ENCODE measurements around the gene PIK3CD.

DNA sequence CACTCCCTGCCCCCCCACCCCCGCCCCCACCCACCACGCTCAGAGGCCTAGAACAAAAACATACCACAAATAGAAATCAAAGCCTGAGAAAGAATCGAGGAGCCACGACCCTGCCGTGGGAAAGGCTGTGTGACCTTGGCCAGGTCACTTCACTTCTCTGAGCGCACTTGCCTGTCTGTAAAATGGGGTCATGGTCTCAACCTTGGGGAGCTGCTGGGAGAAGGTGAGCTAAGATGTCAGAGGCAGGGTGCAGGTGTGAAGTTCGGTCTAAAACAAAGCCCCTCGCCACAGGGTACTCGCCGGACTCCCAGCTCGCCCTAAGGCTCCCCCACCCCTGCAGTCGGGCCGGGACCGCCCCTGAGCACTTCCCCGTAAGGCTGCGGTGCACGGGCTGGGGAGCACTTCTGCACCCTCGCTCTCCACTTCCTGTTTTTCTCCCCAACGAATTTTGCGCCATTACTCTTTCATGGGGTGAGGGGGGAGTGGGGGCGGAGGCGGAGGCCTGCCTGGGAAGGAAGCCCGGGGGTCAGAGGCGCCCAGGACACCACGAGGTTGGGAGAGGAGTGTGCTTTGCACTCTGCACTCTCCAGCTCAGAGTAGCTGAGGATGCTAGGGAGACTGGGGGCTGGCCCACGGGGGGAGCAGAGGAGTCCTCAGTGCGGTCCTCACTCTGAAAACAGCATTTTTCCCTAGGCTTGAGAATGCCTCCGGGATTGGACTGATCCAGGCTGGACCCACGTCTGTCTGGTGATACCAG lies 21.9 kb upstream of the PIK3CD start:
- TF ChIP-seq ELF4 (CRISPR knock-in tag; IDR thresholded peaks at IDR 0.05; ENCODE audit: low read depth): no peak
- TF ChIP-seq, protein P1, sequence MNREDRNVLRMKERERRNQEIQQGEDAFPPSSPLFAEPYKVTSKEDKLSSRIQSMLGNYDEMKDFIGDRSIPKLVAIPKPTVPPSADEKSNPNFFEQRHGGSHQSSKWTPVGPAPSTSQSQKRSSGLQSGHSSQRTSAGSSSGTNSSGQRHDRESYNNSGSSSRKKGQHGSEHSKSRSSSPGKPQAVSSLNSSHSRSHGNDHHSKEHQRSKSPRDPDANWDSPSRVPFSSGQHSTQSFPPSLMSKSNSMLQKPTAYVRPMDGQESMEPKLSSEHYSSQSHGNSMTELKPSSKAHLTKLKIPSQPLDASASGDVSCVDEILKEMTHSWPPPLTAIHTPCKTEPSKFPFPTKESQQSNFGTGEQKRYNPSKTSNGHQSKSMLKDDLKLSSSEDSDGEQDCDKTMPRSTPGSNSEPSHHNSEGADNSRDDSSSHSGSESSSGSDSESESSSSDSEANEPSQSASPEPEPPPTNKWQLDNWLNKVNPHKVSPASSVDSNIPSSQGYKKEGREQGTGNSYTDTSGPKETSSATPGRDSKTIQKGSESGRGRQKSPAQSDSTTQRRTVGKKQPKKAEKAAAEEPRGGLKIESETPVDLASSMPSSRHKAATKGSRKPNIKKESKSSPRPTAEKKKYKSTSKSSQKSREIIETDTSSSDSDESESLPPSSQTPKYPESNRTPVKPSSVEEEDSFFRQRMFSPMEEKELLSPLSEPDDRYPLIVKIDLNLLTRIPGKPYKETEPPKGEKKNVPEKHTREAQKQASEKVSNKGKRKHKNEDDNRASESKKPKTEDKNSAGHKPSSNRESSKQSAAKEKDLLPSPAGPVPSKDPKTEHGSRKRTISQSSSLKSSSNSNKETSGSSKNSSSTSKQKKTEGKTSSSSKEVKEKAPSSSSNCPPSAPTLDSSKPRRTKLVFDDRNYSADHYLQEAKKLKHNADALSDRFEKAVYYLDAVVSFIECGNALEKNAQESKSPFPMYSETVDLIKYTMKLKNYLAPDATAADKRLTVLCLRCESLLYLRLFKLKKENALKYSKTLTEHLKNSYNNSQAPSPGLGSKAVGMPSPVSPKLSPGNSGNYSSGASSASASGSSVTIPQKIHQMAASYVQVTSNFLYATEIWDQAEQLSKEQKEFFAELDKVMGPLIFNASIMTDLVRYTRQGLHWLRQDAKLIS (CRISPR knock-in tag; IDR thresholded peaks at IDR 0.05; ENCODE audit: borderline replicate concordance): no peak
- TF ChIP-seq, protein P2, sequence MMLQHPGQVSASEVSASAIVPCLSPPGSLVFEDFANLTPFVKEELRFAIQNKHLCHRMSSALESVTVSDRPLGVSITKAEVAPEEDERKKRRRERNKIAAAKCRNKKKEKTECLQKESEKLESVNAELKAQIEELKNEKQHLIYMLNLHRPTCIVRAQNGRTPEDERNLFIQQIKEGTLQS (CRISPR knock-in tag; conservative IDR thresholded peaks at IDR 0.05): no peak
- TF ChIP-seq, protein P3, sequence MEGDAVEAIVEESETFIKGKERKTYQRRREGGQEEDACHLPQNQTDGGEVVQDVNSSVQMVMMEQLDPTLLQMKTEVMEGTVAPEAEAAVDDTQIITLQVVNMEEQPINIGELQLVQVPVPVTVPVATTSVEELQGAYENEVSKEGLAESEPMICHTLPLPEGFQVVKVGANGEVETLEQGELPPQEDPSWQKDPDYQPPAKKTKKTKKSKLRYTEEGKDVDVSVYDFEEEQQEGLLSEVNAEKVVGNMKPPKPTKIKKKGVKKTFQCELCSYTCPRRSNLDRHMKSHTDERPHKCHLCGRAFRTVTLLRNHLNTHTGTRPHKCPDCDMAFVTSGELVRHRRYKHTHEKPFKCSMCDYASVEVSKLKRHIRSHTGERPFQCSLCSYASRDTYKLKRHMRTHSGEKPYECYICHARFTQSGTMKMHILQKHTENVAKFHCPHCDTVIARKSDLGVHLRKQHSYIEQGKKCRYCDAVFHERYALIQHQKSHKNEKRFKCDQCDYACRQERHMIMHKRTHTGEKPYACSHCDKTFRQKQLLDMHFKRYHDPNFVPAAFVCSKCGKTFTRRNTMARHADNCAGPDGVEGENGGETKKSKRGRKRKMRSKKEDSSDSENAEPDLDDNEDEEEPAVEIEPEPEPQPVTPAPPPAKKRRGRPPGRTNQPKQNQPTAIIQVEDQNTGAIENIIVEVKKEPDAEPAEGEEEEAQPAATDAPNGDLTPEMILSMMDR (IDR thresholded peaks at IDR 0.05): no peak
- TF ChIP-seq, protein P4, sequence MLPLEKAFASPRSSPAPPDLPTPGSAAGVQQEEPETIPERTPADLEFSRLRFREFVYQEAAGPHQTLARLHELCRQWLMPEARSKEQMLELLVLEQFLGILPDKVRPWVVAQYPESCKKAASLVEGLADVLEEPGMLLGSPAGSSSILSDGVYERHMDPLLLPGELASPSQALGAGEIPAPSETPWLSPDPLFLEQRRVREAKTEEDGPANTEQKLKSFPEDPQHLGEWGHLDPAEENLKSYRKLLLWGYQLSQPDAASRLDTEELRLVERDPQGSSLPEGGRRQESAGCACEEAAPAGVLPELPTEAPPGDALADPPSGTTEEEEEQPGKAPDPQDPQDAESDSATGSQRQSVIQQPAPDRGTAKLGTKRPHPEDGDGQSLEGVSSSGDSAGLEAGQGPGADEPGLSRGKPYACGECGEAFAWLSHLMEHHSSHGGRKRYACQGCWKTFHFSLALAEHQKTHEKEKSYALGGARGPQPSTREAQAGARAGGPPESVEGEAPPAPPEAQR (CRISPR knock-in tag; IDR thresholded peaks at IDR 0.05): no peak
